ENCODE data around the gene BCL11A.
A peak's percentile ranks its signal among the peaks of the same experiment; 100 is the strongest.

The BCL11A gene

GRCh38 chr2:60439219-60439974, 114.1 kb downstream of the BCL11A start:
- Histone ChIP-seq H3K9me2 (replicated peaks; ENCODE audit: control insufficient read depth, low read length) (no peaks in the 10 kb centered on the region), H3K36me3 (ENCODE audit: control insufficient read depth, low read length) (no peaks in the 10 kb centered on the region), H3K27me3 (ENCODE audit: control insufficient read depth, low read length) (no peaks in the 10 kb centered on the region), H3K4me1 (ENCODE audit: control insufficient read depth, low read length) (peaks cover 72% of the 10 kb centered on the region), H3K4me3 (ENCODE audit: low read length) (peak overlapping the region; percentile 61), H3F3A (ENCODE audit: control insufficient read depth, insufficient read depth) (0 out of 2 replicates have a peak, but pooled peaks cover 3% of the 10 kb centered on the region), H3K79me2 (ENCODE audit: control insufficient read depth, low read length) (no peaks in the 10 kb centered on the region), H3K27ac (ENCODE audit: low read depth, low read length) (peak overlapping the region; percentile 76), H3K9me3 (ENCODE audit: control insufficient read depth, insufficient read depth, low read length) (no peaks in the 10 kb centered on the region), H4K20me1 (ENCODE audit: control insufficient read depth, insufficient read depth, low read depth, low read length) (no peaks in the 10 kb centered on the region), H3K4me2 (ENCODE audit: low read length) (peak overlapping the region; percentile 87)
- TF ChIP-seq EZH2phosphoT487 (IDR thresholded peaks at IDR 0.05; ENCODE audit: borderline replicate concordance, low read length) (no peak), CTCF (IDR thresholded peaks at IDR 0.05; ENCODE audit: low read depth, low read length, poor library complexity, severe bottlenecking) (peak; percentile 69)

- Histone ChIP-seq H3K27me3 (ENCODE audit: control insufficient read depth, low read length) (no peaks in the 10 kb centered on the region), H3K4me2 (ENCODE audit: low read length) (peak overlapping the region; percentile 87), H3K4me1 (ENCODE audit: control insufficient read depth, low read length) (peaks cover 66% of the 10 kb centered on the region), H3K4me3 (ENCODE audit: low read length) (peak overlapping the region; percentile 61), H3K9me2 (replicated peaks; ENCODE audit: control insufficient read depth, low read length) (no peaks in the 10 kb centered on the region), H3K79me2 (ENCODE audit: control insufficient read depth, low read length) (no peaks in the 10 kb centered on the region), H3K36me3 (ENCODE audit: control insufficient read depth, low read length) (no peaks in the 10 kb centered on the region), H3F3A (ENCODE audit: control insufficient read depth, insufficient read depth) (0 out of 2 replicates have a peak, but pooled peaks cover 3% of the 10 kb centered on the region), H3K9me3 (ENCODE audit: control insufficient read depth, insufficient read depth, low read length) (no peaks in the 10 kb centered on the region), H4K20me1 (ENCODE audit: control insufficient read depth, insufficient read depth, low read depth, low read length) (no peaks in the 10 kb centered on the region), H3K27ac (ENCODE audit: low read depth, low read length) (peak overlapping the region; percentile 76; the same call in 1 of the 2 replicates)
- TF ChIP-seq CTCF (IDR thresholded peaks at IDR 0.05; ENCODE audit: low read depth, low read length, poor library complexity, severe bottlenecking) (no peak), EZH2phosphoT487 (IDR thresholded peaks at IDR 0.05; ENCODE audit: borderline replicate concordance, low read length) (no peak)
Observed at GRCh38 chr2:60438653-60439052, 114.8 kb downstream of the BCL11A start.

- Histone ChIP-seq H3K4me1 (ENCODE audit: control insufficient read depth, low read length) (peaks cover 65% of the 10 kb centered on the region), H3K36me3 (ENCODE audit: control insufficient read depth, low read length) (no peaks in the 10 kb centered on the region), H3K27ac (ENCODE audit: low read depth, low read length) (no peak overlapping the region), H3K4me3 (ENCODE audit: low read length) (peak overlapping the region; percentile 61; the same call in 1 of the 2 replicates), H3F3A (ENCODE audit: control insufficient read depth, insufficient read depth) (0 out of 2 replicates have a peak, but pooled peaks cover 3% of the 10 kb centered on the region), H3K9me2 (replicated peaks; ENCODE audit: control insufficient read depth, low read length) (no peaks in the 10 kb centered on the region), H3K79me2 (ENCODE audit: control insufficient read depth, low read length) (no peaks in the 10 kb centered on the region), H3K9me3 (ENCODE audit: control insufficient read depth, insufficient read depth, low read length) (no peaks in the 10 kb centered on the region), H3K27me3 (ENCODE audit: control insufficient read depth, low read length) (no peaks in the 10 kb centered on the region), H3K4me2 (ENCODE audit: low read length) (peak overlapping the region; percentile 87), H4K20me1 (ENCODE audit: control insufficient read depth, insufficient read depth, low read depth, low read length) (no peaks in the 10 kb centered on the region)
- TF ChIP-seq EZH2phosphoT487 (IDR thresholded peaks at IDR 0.05; ENCODE audit: borderline replicate concordance, low read length) (no peak), CTCF (IDR thresholded peaks at IDR 0.05; ENCODE audit: low read depth, low read length, poor library complexity, severe bottlenecking) (no peak)
Observed at GRCh38 chr2:60438131-60438530, 115.3 kb downstream of the BCL11A start.

Data from DOHH2 (cell line).